ENCODE data around the gene C2CD5. TPM values are rescaled to one million over a fixed set of nuclear protein-coding genes. Genes with fewer than 3 reads are reported as not detected.
"Not testable (repeated sequence)": the region's sequence is repeated elsewhere in the genome, so short reads cannot be mapped to it uniquely, and the experiment has no call there.

Gene C2CD5
- total and polyA plus RNA-seq, 4 donors: 23.7 to 54.1 (median 35.1) TPM

DNA sequence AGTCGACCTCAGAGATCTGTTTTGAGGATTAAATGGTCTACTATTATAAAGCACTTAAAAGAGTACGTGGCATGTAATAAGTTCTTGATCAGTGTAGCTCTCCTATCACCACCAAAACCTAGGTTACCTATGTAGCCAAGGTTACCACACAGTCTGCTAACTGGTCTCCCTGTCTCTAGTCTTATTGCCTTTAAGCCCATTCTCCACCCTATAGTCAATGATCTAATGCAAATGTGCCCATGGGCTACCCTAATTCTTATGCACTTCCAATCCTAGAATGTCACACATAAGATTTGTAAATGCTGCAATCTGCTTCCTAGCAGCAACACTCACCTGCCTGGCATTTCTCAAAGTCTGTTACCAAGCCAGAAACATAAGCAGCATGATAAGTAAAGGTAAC lies 44.9 kb downstream of the C2CD5 start:
- no peaks in the 10 kb centered on the region for H3K27me3 ChIP-seq (ENCODE audit: control insufficient read depth in 1 of 2, insufficient read depth in 2 of 2, low read length in 1 of 2)
- no peaks in the 10 kb centered on the region for H3K9me3 ChIP-seq (ENCODE audit: control insufficient read depth, low read length)

DNA sequence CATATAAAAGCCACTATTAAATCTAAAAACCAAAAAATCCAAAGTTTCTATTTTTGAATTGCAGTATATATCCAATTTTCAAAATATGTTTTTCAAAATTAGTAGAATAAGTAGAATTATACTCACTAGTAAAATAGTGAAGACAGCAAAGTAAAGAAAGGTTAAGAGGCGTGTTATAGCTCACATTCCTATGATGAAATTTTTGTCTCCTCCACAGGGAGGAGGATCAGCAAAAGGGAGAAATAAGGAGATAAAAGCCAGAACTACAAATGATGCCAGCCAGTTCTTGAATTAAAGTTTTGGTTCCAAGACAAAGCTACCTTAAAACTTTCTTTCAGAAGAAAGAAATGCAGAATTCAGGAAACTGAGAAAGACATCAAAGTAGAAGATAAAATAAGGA lies 50.0 kb downstream of the C2CD5 start:
- ATAC-seq (ENCODE audit: low FRiP score) (no peak), DNase-seq (no peak)
- Histone ChIP-seq H3K4me1 (ENCODE audit: control insufficient read depth in 1 of 2, insufficient read depth in 2 of 2, low read length in 2 of 2) (no peaks in the 10 kb centered on the region), H3K9me3 (ENCODE audit: control insufficient read depth, low read length) (no peaks in the 10 kb centered on the region), H3K27me3 (ENCODE audit: control insufficient read depth in 1 of 2, insufficient read depth in 2 of 2, low read length in 1 of 2) (no peaks in the 10 kb centered on the region), H3K4me3 (ENCODE audit: low read length in 2 of 2) (no peak overlapping the region), H3K27ac (ENCODE audit: low read depth in 1 of 2, low read length in 2 of 2) (no peak overlapping the region), H3K36me3 (ENCODE audit: control insufficient read depth in 1 of 2, insufficient read depth in 2 of 2, low read length in 1 of 2) (peaks cover 0 to 3% of the 10 kb centered on the region in 2 donors)
- WGBS, 2 donors: 89 to 100% methylated on average over 1 of the region's 1 CpG
- intact Hi-C loops (cut with DNase I): no loop called here

More for the DNA sequence above, 44.9 kb downstream of the C2CD5 start:
- WGBS, 2 donors: 85 to 90% methylated on average over 2 of the region's 2 CpGs
- DNase-seq (no peak), ATAC-seq (ENCODE audit: low FRiP score) (no peak)
- Histone ChIP-seq H3K4me3 (ENCODE audit: low read length in 2 of 2) (no peak overlapping the region), H3K4me1 (ENCODE audit: control insufficient read depth in 1 of 2, insufficient read depth in 2 of 2, low read length in 2 of 2) (no peaks in the 10 kb centered on the region), H3K27ac (ENCODE audit: low read depth in 1 of 2, low read length in 2 of 2) (no peak overlapping the region), H3K36me3 (ENCODE audit: control insufficient read depth in 1 of 2, insufficient read depth in 2 of 2, low read length in 1 of 2) (no peaks in the 10 kb centered on the region)
- intact Hi-C loops (cut with DNase I): no loop called here

DNA sequence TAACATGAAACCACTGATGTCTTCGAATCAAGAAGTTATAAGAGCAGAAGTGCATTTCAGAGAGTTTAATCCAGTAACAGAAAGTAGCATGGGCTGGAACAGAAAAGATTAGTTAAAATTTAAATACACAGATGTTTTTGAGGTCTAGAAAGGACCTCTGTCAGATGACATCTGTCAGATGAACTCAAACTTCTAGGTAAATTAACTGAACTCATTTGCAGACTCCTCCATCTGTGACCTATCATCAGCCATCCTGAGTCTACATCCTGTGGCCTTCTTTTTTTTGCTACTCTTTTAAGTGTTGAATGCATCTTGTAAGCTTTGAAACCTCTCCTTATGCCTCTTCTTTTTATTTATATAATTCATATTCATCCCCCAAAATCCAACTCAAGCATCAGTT lies 53.3 kb downstream of the C2CD5 start:
- H3K4me3 ChIP-seq (ENCODE audit: low read length in 2 of 2): no peak overlapping the region
- no peaks in the 10 kb centered on the region for H3K4me1 ChIP-seq (ENCODE audit: control insufficient read depth in 1 of 2, insufficient read depth in 2 of 2, low read length in 2 of 2)
- H3K9me3 ChIP-seq (ENCODE audit: control insufficient read depth, low read length): no peaks in the 10 kb centered on the region
- ATAC-seq (ENCODE audit: low FRiP score) (no peak), DNase-seq (no peak)
- WGBS, 2 donors: 93 to 94% methylated on average over 1 of the region's 1 CpG
- no peaks in the 10 kb centered on the region for H3K27me3 ChIP-seq (ENCODE audit: control insufficient read depth in 1 of 2, insufficient read depth in 2 of 2, low read length in 1 of 2)
- peaks cover 0 to 3% of the 10 kb centered on the region in 2 donors for H3K36me3 ChIP-seq (ENCODE audit: control insufficient read depth in 1 of 2, insufficient read depth in 2 of 2, low read length in 1 of 2)
- intact Hi-C loops (cut with DNase I): no loop called here
- H3K27ac ChIP-seq (ENCODE audit: low read depth in 1 of 2, low read length in 2 of 2): no peak overlapping the region

DNA sequence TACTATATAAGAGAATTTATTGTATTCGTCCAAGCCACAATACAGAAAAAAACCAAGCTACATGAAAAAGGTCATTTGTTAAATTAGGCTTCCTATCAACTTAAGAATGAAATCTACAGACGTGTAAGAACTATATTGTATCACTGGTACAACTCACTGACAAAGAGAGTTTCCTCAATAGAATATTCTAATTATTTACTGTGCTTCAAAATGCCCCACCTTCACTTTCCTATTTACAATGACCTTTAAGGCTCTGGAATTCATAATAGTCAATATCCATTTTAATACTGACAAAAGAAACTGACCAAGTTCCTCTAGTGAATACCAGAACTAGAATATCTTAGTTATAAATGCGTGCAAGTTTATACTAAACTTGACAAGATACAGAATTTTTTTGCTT lies 55.9 kb downstream of the C2CD5 start:
- Histone ChIP-seq H3K27ac (ENCODE audit: low read depth in 1 of 2, low read length in 2 of 2) (no peak overlapping the region), H3K4me3 (ENCODE audit: low read length in 2 of 2) (no peak overlapping the region), H3K9me3 (ENCODE audit: control insufficient read depth, low read length) (no peaks in the 10 kb centered on the region), H3K4me1 (ENCODE audit: control insufficient read depth in 1 of 2, insufficient read depth in 2 of 2, low read length in 2 of 2) (no peaks in the 10 kb centered on the region), H3K27me3 (ENCODE audit: control insufficient read depth in 1 of 2, insufficient read depth in 2 of 2, low read length in 1 of 2) (no peaks in the 10 kb centered on the region), H3K36me3 (ENCODE audit: control insufficient read depth in 1 of 2, insufficient read depth in 2 of 2, low read length in 1 of 2) (peaks cover 0 to 8% of the 10 kb centered on the region in 2 donors)
- no peak for ATAC-seq (ENCODE audit: low FRiP score)
- intact Hi-C loops (cut with DNase I): no loop called here
- WGBS, 2 donors: 98% methylated on average over 3 of the region's 3 CpGs
- DNase-seq: no peak

DNA sequence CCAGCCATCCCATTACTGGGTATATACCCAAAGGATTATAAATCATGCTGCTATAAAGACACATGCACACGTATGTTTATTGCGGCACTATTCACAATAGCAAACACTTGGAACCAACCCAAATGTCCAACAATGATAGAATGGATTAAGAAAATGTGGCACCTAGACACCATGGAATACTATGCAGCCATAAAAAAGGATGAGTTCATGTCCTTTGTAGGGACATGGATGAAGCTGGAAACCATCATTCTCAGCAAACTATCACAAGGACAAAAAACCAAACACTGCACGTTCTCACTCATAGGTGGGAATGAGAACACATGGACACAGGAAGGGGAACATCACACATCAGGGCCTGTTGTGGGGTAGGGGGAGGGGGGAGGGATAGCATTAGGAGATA lies 56.7 kb downstream of the C2CD5 start:
- H3K27ac ChIP-seq (ENCODE audit: low read depth in 1 of 2, low read length in 2 of 2); H3K4me3 ChIP-seq (ENCODE audit: low read length in 2 of 2); ATAC-seq (ENCODE audit: low FRiP score); H3K9me3 ChIP-seq (ENCODE audit: control insufficient read depth, low read length); H3K36me3 ChIP-seq (ENCODE audit: control insufficient read depth in 1 of 2, insufficient read depth in 2 of 2, low read length in 1 of 2); intact Hi-C loops (cut with DNase I); H3K4me1 ChIP-seq (ENCODE audit: control insufficient read depth in 1 of 2, insufficient read depth in 2 of 2, low read length in 2 of 2); H3K27me3 ChIP-seq (ENCODE audit: control insufficient read depth in 1 of 2, insufficient read depth in 2 of 2, low read length in 1 of 2); DNase-seq: not testable (repeated sequence)
- WGBS, 2 donors: 96 to 97% methylated on average over 2 to 3 of the region's 3 CpGs

DNA sequence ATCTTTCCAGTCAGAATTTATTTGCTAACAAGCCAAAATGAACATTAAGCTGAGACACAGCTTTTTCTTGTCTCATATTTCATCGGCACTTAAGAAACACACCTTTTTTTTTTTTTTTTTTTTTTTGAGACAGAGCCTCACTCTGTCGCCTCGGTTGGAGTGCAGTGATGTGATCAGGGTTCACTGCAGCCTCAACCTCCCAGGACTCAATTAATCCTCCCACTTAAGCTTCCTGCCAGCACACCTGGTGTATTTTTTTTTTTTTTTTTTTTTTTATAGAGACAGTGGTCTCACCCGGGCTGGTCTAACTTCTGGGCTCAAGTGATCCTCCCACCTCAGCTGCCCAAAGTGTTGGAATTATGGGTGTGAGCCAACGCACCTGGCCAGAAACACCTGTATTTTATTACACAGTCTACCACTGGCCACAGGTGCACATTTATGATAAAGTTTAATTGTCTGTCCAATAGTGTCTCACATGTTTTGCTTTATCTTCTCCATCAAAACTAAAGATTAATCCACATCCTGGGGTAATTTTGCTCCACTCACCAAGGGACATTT lies 62.7 kb downstream of the C2CD5 start:
- no peak overlapping the region for H3K4me3 ChIP-seq (ENCODE audit: low read length in 2 of 2)
- peaks cover 0 to 4% of the 10 kb centered on the region in 2 donors for H3K36me3 ChIP-seq (ENCODE audit: control insufficient read depth in 1 of 2, insufficient read depth in 2 of 2, low read length in 1 of 2)
- intact Hi-C loops (cut with DNase I): no loop called here
- no peaks in the 10 kb centered on the region for H3K9me3 ChIP-seq (ENCODE audit: control insufficient read depth, low read length)
- WGBS, 2 donors: 84 to 94% methylated on average over 5 of the region's 5 CpGs
- no peak overlapping the region for H3K27ac ChIP-seq (ENCODE audit: low read depth in 1 of 2, low read length in 2 of 2)
- no peaks in the 10 kb centered on the region for H3K4me1 ChIP-seq (ENCODE audit: control insufficient read depth in 1 of 2, insufficient read depth in 2 of 2, low read length in 2 of 2)
- ATAC-seq (ENCODE audit: low FRiP score): no peak
- DNase-seq: no peak
- no peaks in the 10 kb centered on the region for H3K27me3 ChIP-seq (ENCODE audit: control insufficient read depth in 1 of 2, insufficient read depth in 2 of 2, low read length in 1 of 2)

DNA sequence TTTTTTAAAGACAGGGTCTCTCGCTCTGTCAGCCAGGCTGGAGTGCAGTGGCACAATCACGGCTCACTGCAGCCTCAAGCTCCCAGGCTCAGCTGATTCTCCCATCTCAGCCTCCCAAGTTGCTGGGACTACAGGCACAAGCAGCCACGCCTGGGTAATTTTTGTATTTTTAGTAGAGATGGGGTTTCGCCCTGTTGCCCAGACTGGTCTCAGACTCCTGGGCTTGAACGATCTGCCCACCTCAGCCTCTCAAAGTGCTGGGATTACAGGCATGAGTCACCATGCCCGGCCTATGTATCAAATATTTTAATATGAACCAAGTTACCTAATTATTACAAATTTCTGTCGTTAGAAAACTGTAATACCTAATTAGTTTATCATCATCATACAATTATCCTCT lies 63.5 kb downstream of the C2CD5 start:
- DNase-seq; H3K36me3 ChIP-seq (ENCODE audit: control insufficient read depth in 1 of 2, insufficient read depth in 2 of 2, low read length in 1 of 2); H3K9me3 ChIP-seq (ENCODE audit: control insufficient read depth, low read length); H3K27me3 ChIP-seq (ENCODE audit: control insufficient read depth in 1 of 2, insufficient read depth in 2 of 2, low read length in 1 of 2); H3K4me3 ChIP-seq (ENCODE audit: low read length in 2 of 2); H3K27ac ChIP-seq (ENCODE audit: low read depth in 1 of 2, low read length in 2 of 2); intact Hi-C loops (cut with DNase I); ATAC-seq (ENCODE audit: low FRiP score); H3K4me1 ChIP-seq (ENCODE audit: control insufficient read depth in 1 of 2, insufficient read depth in 2 of 2, low read length in 2 of 2): not testable (repeated sequence)
- 92 to 93% methylated on average over 7 of the region's 7 CpGs for WGBS, 2 donors

DNA sequence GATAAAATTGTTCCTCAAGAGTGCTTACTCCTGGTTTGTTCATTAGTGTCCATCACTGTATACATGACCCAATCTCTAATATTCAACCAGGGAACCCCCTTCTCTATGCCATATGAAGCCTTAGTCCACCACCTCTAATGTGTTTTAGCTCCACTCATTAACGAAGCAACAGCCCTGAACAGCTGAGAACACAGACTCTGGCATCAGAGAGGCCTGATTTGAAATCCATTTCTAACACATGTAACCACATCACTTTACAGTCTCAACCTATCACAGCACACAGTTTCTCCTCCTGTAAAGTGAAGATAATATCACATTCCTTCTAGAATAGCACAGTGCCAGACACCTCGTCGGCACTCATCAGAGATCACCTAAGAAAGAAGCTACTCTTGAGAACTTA lies 64.3 kb downstream of the C2CD5 start:
- H3K4me3 ChIP-seq (ENCODE audit: low read length in 2 of 2): no peak overlapping the region
- H3K36me3 ChIP-seq (ENCODE audit: control insufficient read depth in 1 of 2, insufficient read depth in 2 of 2, low read length in 1 of 2): peaks cover 0 to 4% of the 10 kb centered on the region in 2 donors
- H3K9me3 ChIP-seq (ENCODE audit: control insufficient read depth, low read length): no peaks in the 10 kb centered on the region
- H3K27ac ChIP-seq (ENCODE audit: low read depth in 1 of 2, low read length in 2 of 2): no peak overlapping the region
- intact Hi-C loops (cut with DNase I): no loop called here
- H3K4me1 ChIP-seq (ENCODE audit: control insufficient read depth in 1 of 2, insufficient read depth in 2 of 2, low read length in 2 of 2): no peaks in the 10 kb centered on the region
- ATAC-seq (ENCODE audit: low FRiP score) (no peak), DNase-seq (no peak)
- H3K27me3 ChIP-seq (ENCODE audit: control insufficient read depth in 1 of 2, insufficient read depth in 2 of 2, low read length in 1 of 2): no peaks in the 10 kb centered on the region
- WGBS, 2 donors: 88 to 89% methylated on average over 3 of the region's 3 CpGs

DNA sequence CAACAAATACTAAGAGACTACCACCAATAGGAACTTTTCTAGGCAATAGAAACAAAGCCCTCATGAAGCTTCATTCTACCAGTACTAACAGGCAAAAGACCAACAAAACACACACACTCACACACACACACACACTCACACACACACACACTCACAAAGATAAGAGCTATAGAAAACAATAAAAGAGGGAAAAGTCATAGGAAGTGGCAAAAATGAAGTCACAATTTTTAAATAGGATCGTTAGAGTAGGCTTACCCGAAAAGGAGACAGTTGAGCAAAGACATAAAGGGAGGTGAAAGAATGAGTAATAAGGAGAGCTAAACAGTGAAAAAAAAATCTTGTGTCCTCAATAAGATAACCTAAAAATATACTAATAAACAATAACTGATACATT lies 66.5 kb downstream of the C2CD5 start:
- H3K36me3 ChIP-seq (ENCODE audit: control insufficient read depth in 1 of 2, insufficient read depth in 2 of 2, low read length in 1 of 2): no peaks in the 10 kb centered on the region
- H3K4me3 ChIP-seq (ENCODE audit: low read length in 2 of 2): no peak overlapping the region
- H3K4me1 ChIP-seq (ENCODE audit: control insufficient read depth in 1 of 2, insufficient read depth in 2 of 2, low read length in 2 of 2): no peaks in the 10 kb centered on the region
- WGBS, 2 donors: 35 to 43% methylated on average over 2 of the region's 2 CpGs
- H3K27ac ChIP-seq (ENCODE audit: low read depth in 1 of 2, low read length in 2 of 2): no peak overlapping the region
- H3K9me3 ChIP-seq (ENCODE audit: control insufficient read depth, low read length): peaks cover 2% of the 10 kb centered on the region
- DNase-seq (no peak), ATAC-seq (ENCODE audit: low FRiP score) (no peak)
- intact Hi-C loops (cut with DNase I): no loop called here
- no peaks in the 10 kb centered on the region for H3K27me3 ChIP-seq (ENCODE audit: control insufficient read depth in 1 of 2, insufficient read depth in 2 of 2, low read length in 1 of 2)
